ENCODE results near the gene CCDC170. TPM values are rescaled to one million over a fixed set of nuclear protein-coding genes. Genes with fewer than 3 reads are reported as not detected.

CCDC170 gene
- total and polyA plus RNA-seq, 4 donors: 2.4 to 24.1 (median 13.2) TPM

- no peak for ATAC-seq (ENCODE audit: insufficient read depth, low FRiP score)
- no peaks in the 10 kb centered on the region for H3K4me1 ChIP-seq (ENCODE audit: control insufficient read depth in 5 of 5, insufficient read depth in 5 of 5, low read length in 5 of 5)
- H3K27me3 ChIP-seq (ENCODE audit: control insufficient read depth in 3 of 3, insufficient read depth in 3 of 3, low read length in 2 of 3): no peaks in the 10 kb centered on the region
- no peak overlapping the region for H3K9ac ChIP-seq (ENCODE audit: insufficient read depth in 1 of 2, low read length in 2 of 2)
- peak in 1 of 3 donors; percentile 4 for DNase-seq
- 76 to 78% methylated on average over 1 of the region's 1 CpG for WGBS, 2 donors
- H3K36me3 ChIP-seq (ENCODE audit: control insufficient read depth in 4 of 4, insufficient read depth in 4 of 4, low read length in 4 of 4): no peaks in the 10 kb centered on the region
- TF ChIP-seq, protein P1, sequence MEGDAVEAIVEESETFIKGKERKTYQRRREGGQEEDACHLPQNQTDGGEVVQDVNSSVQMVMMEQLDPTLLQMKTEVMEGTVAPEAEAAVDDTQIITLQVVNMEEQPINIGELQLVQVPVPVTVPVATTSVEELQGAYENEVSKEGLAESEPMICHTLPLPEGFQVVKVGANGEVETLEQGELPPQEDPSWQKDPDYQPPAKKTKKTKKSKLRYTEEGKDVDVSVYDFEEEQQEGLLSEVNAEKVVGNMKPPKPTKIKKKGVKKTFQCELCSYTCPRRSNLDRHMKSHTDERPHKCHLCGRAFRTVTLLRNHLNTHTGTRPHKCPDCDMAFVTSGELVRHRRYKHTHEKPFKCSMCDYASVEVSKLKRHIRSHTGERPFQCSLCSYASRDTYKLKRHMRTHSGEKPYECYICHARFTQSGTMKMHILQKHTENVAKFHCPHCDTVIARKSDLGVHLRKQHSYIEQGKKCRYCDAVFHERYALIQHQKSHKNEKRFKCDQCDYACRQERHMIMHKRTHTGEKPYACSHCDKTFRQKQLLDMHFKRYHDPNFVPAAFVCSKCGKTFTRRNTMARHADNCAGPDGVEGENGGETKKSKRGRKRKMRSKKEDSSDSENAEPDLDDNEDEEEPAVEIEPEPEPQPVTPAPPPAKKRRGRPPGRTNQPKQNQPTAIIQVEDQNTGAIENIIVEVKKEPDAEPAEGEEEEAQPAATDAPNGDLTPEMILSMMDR (IDR thresholded peaks at IDR 0.05; ENCODE audit: control extremely low read depth, extremely low read depth): no peak
- H3K27ac ChIP-seq (ENCODE audit: low read depth in 1 of 2, low read length in 1 of 2): no peak overlapping the region
- H3K4me3 ChIP-seq: no peak overlapping the region
- peaks cover 0 to 15% (median 3%) of the 10 kb centered on the region in 4 donors for H3K9me3 ChIP-seq (ENCODE audit: control insufficient read depth in 4 of 4, insufficient read depth in 3 of 4, low read length in 3 of 4)
Observed at GRCh38 chr6:151565940-151566339, 72.1 kb downstream of the CCDC170 start.

GRCh38 chr6:151566557-151566956 lies 72.7 kb downstream of the CCDC170 start:
- ATAC-seq (ENCODE audit: insufficient read depth, low FRiP score) (no peak), DNase-seq (no peak)
- Histone ChIP-seq H3K9ac (ENCODE audit: insufficient read depth in 1 of 2, low read length in 2 of 2) (no peak overlapping the region), H3K27ac (ENCODE audit: low read depth in 1 of 2, low read length in 1 of 2) (no peak overlapping the region), H3K36me3 (ENCODE audit: control insufficient read depth in 4 of 4, insufficient read depth in 4 of 4, low read length in 4 of 4) (no peaks in the 10 kb centered on the region), H3K9me3 (ENCODE audit: control insufficient read depth in 4 of 4, insufficient read depth in 3 of 4, low read length in 3 of 4) (peaks cover 0 to 15% (median 3%) of the 10 kb centered on the region in 4 donors), H3K4me1 (ENCODE audit: control insufficient read depth in 5 of 5, insufficient read depth in 5 of 5, low read length in 5 of 5) (no peaks in the 10 kb centered on the region), H3K4me3 (no peak overlapping the region), H3K27me3 (ENCODE audit: control insufficient read depth in 3 of 3, insufficient read depth in 3 of 3, low read length in 2 of 3) (no peaks in the 10 kb centered on the region)
- TF ChIP-seq, protein P1 (IDR thresholded peaks at IDR 0.05; ENCODE audit: control extremely low read depth, extremely low read depth): no peak
- 42 to 47% methylated on average over 2 of the region's 2 CpGs for WGBS, 2 donors

DNA sequence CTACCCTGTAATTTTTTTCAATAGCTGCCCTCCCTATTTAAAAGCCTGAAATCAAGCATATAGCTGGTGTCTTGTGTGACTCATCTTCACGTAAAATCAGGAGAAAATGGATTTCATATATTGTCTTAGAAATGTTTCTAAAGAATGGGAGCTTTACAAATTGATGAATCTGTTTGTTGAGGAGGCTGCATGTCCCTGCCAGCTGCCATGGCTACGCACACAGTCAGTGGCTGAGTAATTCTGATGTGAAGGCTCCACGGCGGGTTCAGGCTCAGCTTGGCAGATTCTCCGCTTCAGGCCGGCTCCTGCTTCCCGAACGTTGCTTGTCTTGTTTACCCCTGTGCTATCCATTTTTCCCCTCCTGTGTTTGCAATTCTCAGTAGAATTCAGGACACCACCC lies 82.8 kb downstream of the CCDC170 start:
- ATAC-seq (ENCODE audit: insufficient read depth, low FRiP score): no peak
- Histone ChIP-seq H3K9ac (ENCODE audit: insufficient read depth in 1 of 2, low read length in 2 of 2) (no peak overlapping the region), H3K4me1 (ENCODE audit: control insufficient read depth in 5 of 5, insufficient read depth in 5 of 5, low read length in 5 of 5) (no peaks in the 10 kb centered on the region), H3K27me3 (ENCODE audit: control insufficient read depth in 3 of 3, insufficient read depth in 3 of 3, low read length in 2 of 3) (no peaks in the 10 kb centered on the region), H3K9me3 (ENCODE audit: control insufficient read depth in 4 of 4, insufficient read depth in 3 of 4, low read length in 3 of 4) (peaks cover 0 to 2% (median 0%) of the 10 kb centered on the region in 4 donors), H3K4me3 (no peak overlapping the region), H3K27ac (ENCODE audit: low read depth in 1 of 2, low read length in 1 of 2) (no peak overlapping the region), H3K36me3 (ENCODE audit: control insufficient read depth in 4 of 4, insufficient read depth in 4 of 4, low read length in 4 of 4) (no peaks in the 10 kb centered on the region)
- TF ChIP-seq, protein P1 (IDR thresholded peaks at IDR 0.05; ENCODE audit: control extremely low read depth, extremely low read depth): no peak
- DNase-seq: no peak
- WGBS, 2 donors: 83 to 96% methylated on average over 8 of the region's 8 CpGs

DNA sequence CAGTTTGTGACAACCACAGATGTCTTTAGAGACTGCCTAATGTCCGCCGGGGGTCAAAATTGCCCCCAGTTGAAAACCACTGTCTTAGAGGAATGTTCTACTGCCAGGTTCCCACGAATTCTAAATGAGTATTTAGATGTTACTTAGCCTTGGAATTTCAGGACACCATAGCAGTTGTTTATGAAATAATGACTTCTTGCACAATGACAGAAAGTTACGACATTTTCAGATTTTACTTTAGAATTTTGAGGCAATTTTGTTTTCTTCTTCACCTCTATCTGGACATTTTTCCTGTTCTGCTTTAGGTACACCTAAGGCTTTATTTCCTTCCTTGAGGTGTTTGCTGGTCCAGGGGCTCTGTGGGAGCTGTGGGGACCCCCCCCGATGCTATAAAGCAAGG lies 83.4 kb downstream of the CCDC170 start:
- 76 to 80% methylated on average over 5 of the region's 5 CpGs for WGBS, 2 donors
- Histone ChIP-seq H3K36me3 (ENCODE audit: control insufficient read depth in 4 of 4, insufficient read depth in 4 of 4, low read length in 4 of 4) (no peaks in the 10 kb centered on the region), H3K9me3 (ENCODE audit: control insufficient read depth in 4 of 4, insufficient read depth in 3 of 4, low read length in 3 of 4) (peaks cover 0 to 2% (median 0%) of the 10 kb centered on the region in 4 donors), H3K4me3 (no peak overlapping the region), H3K4me1 (ENCODE audit: control insufficient read depth in 5 of 5, insufficient read depth in 5 of 5, low read length in 5 of 5) (no peaks in the 10 kb centered on the region), H3K27ac (ENCODE audit: low read depth in 1 of 2, low read length in 1 of 2) (no peak overlapping the region), H3K27me3 (ENCODE audit: control insufficient read depth in 3 of 3, insufficient read depth in 3 of 3, low read length in 2 of 3) (no peaks in the 10 kb centered on the region), H3K9ac (ENCODE audit: insufficient read depth in 1 of 2, low read length in 2 of 2) (no peak overlapping the region)
- ATAC-seq (ENCODE audit: insufficient read depth, low FRiP score): no peak
- TF ChIP-seq, protein P1 (IDR thresholded peaks at IDR 0.05; ENCODE audit: control extremely low read depth, extremely low read depth): no peak
- no peak for DNase-seq

All from lung (tissue), 12 donors.